ENCODE data around the gene PRR14L.
"Not testable (repeated sequence)": the region's sequence is repeated elsewhere in the genome, so short reads cannot be mapped to it uniquely, and the experiment has no call there.

The PRR14L gene

GRCh38 chr22:31749636-31750364, at the start of gene PRR14L:
Gene PRR14L, minus strand, starts transcription at chr22:31750132. Its CDS starts 11,272 bp downstream, at chr22:31738860.
- peak; percentile 99 for DNase-seq (ENCODE audit: low read depth)

GRCh38 chr22:31799358-31799757, 49.4 kb upstream of the PRR14L start:
- DNase-seq (ENCODE audit: low read depth) = not testable (repeated sequence)

- DNase-seq (ENCODE audit: low read depth) = no peak
These were observed 40.3 kb upstream of the PRR14L start for GRCh38 chr22:31790240-31790639.

- DNase-seq (ENCODE audit: low read depth) = no peak
These were observed 39.9 kb upstream of the PRR14L start for GRCh38 chr22:31789803-31790202.

GRCh38 chr22:31776231-31776630, 26.3 kb upstream of the PRR14L start:
- no peak for DNase-seq (ENCODE audit: low read depth)

- no peak for DNase-seq (ENCODE audit: low read depth)
These were observed 23.5 kb upstream of the PRR14L start for GRCh38 chr22:31773416-31773815.

- DNase-seq (ENCODE audit: low read depth) = no peak
These were observed 18.6 kb upstream of the PRR14L start for GRCh38 chr22:31768422-31769059.

GRCh38 chr22:31764785-31765184, 14.9 kb upstream of the PRR14L start:
- no peak for DNase-seq (ENCODE audit: low read depth)

- DNase-seq (ENCODE audit: low read depth) = not testable (repeated sequence)
These were observed 8.9 kb upstream of the PRR14L start for GRCh38 chr22:31758860-31759259.

GRCh38 chr22:31757265-31757664, 7.3 kb upstream of the PRR14L start:
- DNase-seq (ENCODE audit: low read depth) = no peak

GRCh38 chr22:31754813-31755212, 4.9 kb upstream of the PRR14L start:
- DNase-seq (ENCODE audit: low read depth) = no peak

GRCh38 chr22:31753634-31754501, 3.9 kb upstream of the PRR14L start, which contains the start of gene DEPDC5:
Gene DEPDC5, plus strand, starts transcription at chr22:31754019. Its CDS starts 903 bp downstream, at chr22:31754922.
- peak; percentile 94 for DNase-seq (ENCODE audit: low read depth)

- no peak for DNase-seq (ENCODE audit: low read depth)
These were observed 3.2 kb upstream of the PRR14L start for GRCh38 chr22:31753005-31753633.

GRCh38 chr22:31752096-31752847, 2.3 kb upstream of the PRR14L start:
- no peak for DNase-seq (ENCODE audit: low read depth)

GRCh38 chr22:31750365-31751284, 693 bp upstream of the PRR14L start:
- DNase-seq (ENCODE audit: low read depth) = no peak

GRCh38 chr22:31748490-31748889, 1.4 kb downstream of the PRR14L start:
- DNase-seq (ENCODE audit: low read depth) = no peak

GRCh38 chr22:31747441-31747840, 2.5 kb downstream of the PRR14L start:
- no peak for DNase-seq (ENCODE audit: low read depth)

- no peak for DNase-seq (ENCODE audit: low read depth)
These were observed 6.1 kb downstream of the PRR14L start for GRCh38 chr22:31743871-31744270.

GRCh38 chr22:31742682-31743081, 7.2 kb downstream of the PRR14L start:
- no peak for DNase-seq (ENCODE audit: low read depth)

- no peak for DNase-seq (ENCODE audit: low read depth)
These were observed 7.8 kb downstream of the PRR14L start for GRCh38 chr22:31742115-31742514.

Measured in stimulated activated CD8-positive, alpha-beta memory T cell treated with anti-CD3 and anti-CD28 coated beads, Interleukin-4, amount 100 ng/mL, for 24 hours (primary cell).